Measurements from ENCODE around the gene GRAMD2B. TPM values are rescaled to one million over a fixed set of nuclear protein-coding genes. Genes with fewer than 3 reads are reported as not detected.
A peak's percentile ranks its signal among the peaks of the same experiment; 100 is the strongest.

The GRAMD2B gene
- total and polyA plus RNA-seq, 5 donors = 13.0 to 45.4 (median 33.6) TPM

GRCh38 chr5:126449751-126450271 is 26.6 kb downstream of the GRAMD2B start:
- no peak for DNase-seq
- Histone ChIP-seq H3K27me3 (ENCODE audit: control insufficient read depth, insufficient read depth) (no peaks in the 10 kb centered on the region), H3K27ac (ENCODE audit: low read length) (peak overlapping the region; percentile 1), H3K9me3 (ENCODE audit: control insufficient read depth, low read length) (no peaks in the 10 kb centered on the region), H3K4me3 (ENCODE audit: low read length) (no peak overlapping the region), H3K4me1 (ENCODE audit: control insufficient read depth, insufficient read depth, low read length) (peaks cover 11% of the 10 kb centered on the region)
- WGBS = 35% methylated on average over 8 of the region's 8 CpGs
- ATAC-seq = peak; percentile 77 to 95
- intact Hi-C loops (cut with DNase I) = no loop called here

- peaks cover 11% of the 10 kb centered on the region for H3K4me1 ChIP-seq (ENCODE audit: control insufficient read depth, insufficient read depth, low read length)
- no peak overlapping the region for H3K4me3 ChIP-seq (ENCODE audit: low read length)
- peak in 1 of 2 donors; percentile 59 for ATAC-seq
- intact Hi-C loops (cut with DNase I) = no loop called here
- no peak for DNase-seq
- H3K27ac ChIP-seq (ENCODE audit: low read length) = no peak overlapping the region
- H3K9me3 ChIP-seq (ENCODE audit: control insufficient read depth, low read length) = no peaks in the 10 kb centered on the region
- no peaks in the 10 kb centered on the region for H3K27me3 ChIP-seq (ENCODE audit: control insufficient read depth, insufficient read depth)
- 56% methylated on average over 5 of the region's 5 CpGs for WGBS
Measured at GRCh38 chr5:126450346-126450745, 27.1 kb downstream of the GRAMD2B start.

GRCh38 chr5:126450907-126451306 is 27.7 kb downstream of the GRAMD2B start:
- intact Hi-C loops (cut with DNase I) = no loop called here
- DNase-seq (no peak), ATAC-seq (no peak)
- Histone ChIP-seq H3K4me3 (ENCODE audit: low read length) (no peak overlapping the region), H3K9me3 (ENCODE audit: control insufficient read depth, low read length) (no peaks in the 10 kb centered on the region), H3K4me1 (ENCODE audit: control insufficient read depth, insufficient read depth, low read length) (peaks cover 11% of the 10 kb centered on the region), H3K27me3 (ENCODE audit: control insufficient read depth, insufficient read depth) (no peaks in the 10 kb centered on the region), H3K27ac (ENCODE audit: low read length) (no peak overlapping the region)
- WGBS = 79% methylated on average over 5 of the region's 5 CpGs

GRCh38 chr5:126452477-126452876 is 29.3 kb downstream of the GRAMD2B start:
- intact Hi-C loops (cut with DNase I) = no loop called here
- Histone ChIP-seq H3K27me3 (ENCODE audit: control insufficient read depth, insufficient read depth) (no peaks in the 10 kb centered on the region), H3K4me1 (ENCODE audit: control insufficient read depth, insufficient read depth, low read length) (peaks cover 11% of the 10 kb centered on the region), H3K4me3 (ENCODE audit: low read length) (no peak overlapping the region), H3K9me3 (ENCODE audit: control insufficient read depth, low read length) (no peaks in the 10 kb centered on the region), H3K27ac (ENCODE audit: low read length) (no peak overlapping the region)
- 84% methylated on average over 1 of the region's 1 CpG for WGBS
- no peak for DNase-seq
- no peak for ATAC-seq

- H3K27me3 ChIP-seq (ENCODE audit: control insufficient read depth, insufficient read depth) = no peaks in the 10 kb centered on the region
- DNase-seq (peak; percentile 60 to 76 (median 74)), ATAC-seq (peak; percentile 48 to 54)
- intact Hi-C loops (cut with DNase I) = no loop called here
- H3K9me3 ChIP-seq (ENCODE audit: control insufficient read depth, low read length) = no peaks in the 10 kb centered on the region
- H3K4me3 ChIP-seq (ENCODE audit: low read length) = no peak overlapping the region
- 55% methylated on average over 7 of the region's 7 CpGs for WGBS
- peaks cover 9% of the 10 kb centered on the region for H3K4me1 ChIP-seq (ENCODE audit: control insufficient read depth, insufficient read depth, low read length)
- H3K27ac ChIP-seq (ENCODE audit: low read length) = no peak overlapping the region
Measured at GRCh38 chr5:126454081-126454480, 30.9 kb downstream of the GRAMD2B start.

GRCh38 chr5:126454535-126454934 is 31.3 kb downstream of the GRAMD2B start:
- H3K27ac ChIP-seq (ENCODE audit: low read length) = no peak overlapping the region

GRCh38 chr5:126455264-126455663 is 32.1 kb downstream of the GRAMD2B start:
- intact Hi-C loops (cut with DNase I) = no loop called here
- ATAC-seq (no peak), DNase-seq (no peak)
- no peak overlapping the region for H3K4me3 ChIP-seq (ENCODE audit: low read length)
- no peak overlapping the region for H3K27ac ChIP-seq (ENCODE audit: low read length)
- H3K27me3 ChIP-seq (ENCODE audit: control insufficient read depth, insufficient read depth) = no peaks in the 10 kb centered on the region
- no peaks in the 10 kb centered on the region for H3K9me3 ChIP-seq (ENCODE audit: control insufficient read depth, low read length)
- peaks cover 5% of the 10 kb centered on the region for H3K4me1 ChIP-seq (ENCODE audit: control insufficient read depth, insufficient read depth, low read length)

More at GRCh38 chr5:126454535-126454934, 31.3 kb downstream of the GRAMD2B start:
- no peak for ATAC-seq
- Histone ChIP-seq H3K4me1 (ENCODE audit: control insufficient read depth, insufficient read depth, low read length) (peaks cover 9% of the 10 kb centered on the region), H3K4me3 (ENCODE audit: low read length) (no peak overlapping the region), H3K27me3 (ENCODE audit: control insufficient read depth, insufficient read depth) (no peaks in the 10 kb centered on the region), H3K9me3 (ENCODE audit: control insufficient read depth, low read length) (no peaks in the 10 kb centered on the region)
- intact Hi-C loops (cut with DNase I) = no loop called here
- whole genome bisulfite sequencing = 96% methylated on average over 1 of the region's 1 CpG
- DNase-seq = no peak

GRCh38 chr5:126455728-126456127 is 32.5 kb downstream of the GRAMD2B start:
- Histone ChIP-seq H3K27me3 (ENCODE audit: control insufficient read depth, insufficient read depth) (no peaks in the 10 kb centered on the region), H3K4me3 (ENCODE audit: low read length) (no peak overlapping the region), H3K4me1 (ENCODE audit: control insufficient read depth, insufficient read depth, low read length) (peaks cover 2% of the 10 kb centered on the region), H3K27ac (ENCODE audit: low read length) (no peak overlapping the region), H3K9me3 (ENCODE audit: control insufficient read depth, low read length) (no peaks in the 10 kb centered on the region)
- WGBS = 90% methylated on average over 1 of the region's 1 CpG
- intact Hi-C loops (cut with DNase I) = no loop called here
- ATAC-seq (no peak), DNase-seq (no peak)

GRCh38 chr5:126456217-126456820 is 33.1 kb downstream of the GRAMD2B start:
- no peaks in the 10 kb centered on the region for H3K27me3 ChIP-seq (ENCODE audit: control insufficient read depth, insufficient read depth)
- DNase-seq (no peak), ATAC-seq (no peak)
- no peak overlapping the region for H3K4me3 ChIP-seq (ENCODE audit: low read length)
- no peak overlapping the region for H3K27ac ChIP-seq (ENCODE audit: low read length)
- no peaks in the 10 kb centered on the region for H3K4me1 ChIP-seq (ENCODE audit: control insufficient read depth, insufficient read depth, low read length)
- 68% methylated on average over 6 of the region's 6 CpGs for whole genome bisulfite sequencing
- intact Hi-C loops (cut with DNase I) = no loop called here
- no peaks in the 10 kb centered on the region for H3K9me3 ChIP-seq (ENCODE audit: control insufficient read depth, low read length)

GRCh38 chr5:126460459-126460858 is 37.2 kb downstream of the GRAMD2B start:
- no peaks in the 10 kb centered on the region for H3K9me3 ChIP-seq (ENCODE audit: control insufficient read depth, low read length)
- ATAC-seq (no peak), DNase-seq (no peak)
- H3K27ac ChIP-seq (ENCODE audit: low read length) = no peak overlapping the region
- H3K4me1 ChIP-seq (ENCODE audit: control insufficient read depth, insufficient read depth, low read length) = peaks cover 2% of the 10 kb centered on the region
- intact Hi-C loops (cut with DNase I) = no loop called here
- no peak overlapping the region for H3K4me3 ChIP-seq (ENCODE audit: low read length)
- 88% methylated on average over 4 of the region's 4 CpGs for WGBS
- no peaks in the 10 kb centered on the region for H3K27me3 ChIP-seq (ENCODE audit: control insufficient read depth, insufficient read depth)

- no peak for DNase-seq
- ATAC-seq = no peak
- Histone ChIP-seq H3K4me1 (ENCODE audit: control insufficient read depth, insufficient read depth, low read length) (peaks cover 2% of the 10 kb centered on the region), H3K27me3 (ENCODE audit: control insufficient read depth, insufficient read depth) (no peaks in the 10 kb centered on the region), H3K27ac (ENCODE audit: low read length) (no peak overlapping the region), H3K4me3 (ENCODE audit: low read length) (no peak overlapping the region), H3K9me3 (ENCODE audit: control insufficient read depth, low read length) (no peaks in the 10 kb centered on the region)
- WGBS = 98% methylated on average over 1 of the region's 1 CpG
- intact Hi-C loops (cut with DNase I) = no loop called here
Measured at GRCh38 chr5:126460977-126461376, 37.8 kb downstream of the GRAMD2B start.

GRCh38 chr5:126461838-126462237 is 38.6 kb downstream of the GRAMD2B start:
- peaks cover 2% of the 10 kb centered on the region for H3K4me1 ChIP-seq (ENCODE audit: control insufficient read depth, insufficient read depth, low read length)
- H3K9me3 ChIP-seq (ENCODE audit: control insufficient read depth, low read length) = no peaks in the 10 kb centered on the region
- ATAC-seq = no peak
- no peak overlapping the region for H3K27ac ChIP-seq (ENCODE audit: low read length)
- intact Hi-C loops (cut with DNase I) = no loop called here
- no peaks in the 10 kb centered on the region for H3K27me3 ChIP-seq (ENCODE audit: control insufficient read depth, insufficient read depth)
- DNase-seq = no peak
- H3K4me3 ChIP-seq (ENCODE audit: low read length) = no peak overlapping the region
- WGBS = 78% methylated on average over 1 of the region's 1 CpG

All from right cardiac atrium (tissue), 5 donors.